ENCODE data around the gene TBC1D5. TPM values are rescaled to one million over a fixed set of nuclear protein-coding genes. Genes with fewer than 3 reads are reported as not detected.

The TBC1D5 gene
- polyA plus RNA-seq, 2 of the 4 experiments (the other 2 are of a cell fraction) = 36.7 to 72.2 TPM

- CTCF ChIA-PET = interaction anchor here (1.4 to 1.5 kb wide), 2 partner anchors 8 to 527 kb away, joined by 3 to 5 read pairs; no protein-coding TSS in a partner anchor
Measured at GRCh38 chr3:17314171-17314570, 428.3 kb downstream of the TBC1D5 start.

GRCh38 chr3:17313746-17314145, 428.7 kb downstream of the TBC1D5 start:
- Histone ChIP-seq H3K4me1 (no peaks in the 10 kb centered on the region), H3K4me2 (no peak overlapping the region), H3K9me3 (no peaks in the 10 kb centered on the region), H3K4me3 (no peak overlapping the region), H3K27ac (no peak overlapping the region)
- no peak for TF ChIP-seq ELK1 (IDR thresholded peaks at IDR 0.05; ENCODE audit: low read depth, low read length)
- TF ChIP-seq EP300 (IDR thresholded peaks at IDR 0.05) = no peak
- TF ChIP-seq SMC3 (IDR thresholded peaks at IDR 0.05) = no peak
- TF ChIP-seq PHF8 (IDR thresholded peaks at IDR 0.05; ENCODE audit: borderline replicate concordance, low read depth) = no peak
- TF ChIP-seq E2F6 (IDR thresholded peaks at IDR 0.05; ENCODE audit: borderline replicate concordance, low read depth) = no peak
- TF ChIP-seq MAFK (IDR thresholded peaks at IDR 0.05; ENCODE audit: partially characterized antibody) = no peak
- no peak for TF ChIP-seq NR3C1 (IDR thresholded peaks at IDR 0.05)
- no peak for TF ChIP-seq NFE2L2 (conservative IDR thresholded peaks at IDR 0.05; ENCODE audit: low read length)
- no peak for TF ChIP-seq MAZ (IDR thresholded peaks at IDR 0.05; ENCODE audit: borderline replicate concordance, low read depth, low read length)
- TF ChIP-seq HOXB13 (CRISPR knock-in tag; IDR thresholded peaks at IDR 0.05; ENCODE audit: low read depth) = no peak
- TF ChIP-seq REST (IDR thresholded peaks at IDR 0.05) = no peak
- TF ChIP-seq CHD2 (IDR thresholded peaks at IDR 0.05; ENCODE audit: low read length, partially characterized antibody) = no peak
- FAIRE-seq (no peak), ATAC-seq (no peak), DNase-seq (ENCODE audit: low read depth in 1 of 2, low spot score in 1 of 2) (no peak)
- ChIA-PET CTCF (interaction anchor here (1.5 kb wide), 1 partner anchor 528 kb away, joined by 3 read pairs; no protein-coding TSS in a partner anchor), POLR2A (no interaction called here)
- 61% methylated on average over 3 of the region's 3 CpGs for WGBS (ENCODE audit: missing lambda C conversion rate)

More at GRCh38 chr3:17314171-17314570, 428.3 kb downstream of the TBC1D5 start:
- no peak overlapping the region for H3K4me2 ChIP-seq
- H3K9me3 ChIP-seq = no peaks in the 10 kb centered on the region
- TF ChIP-seq NR3C1 (IDR thresholded peaks at IDR 0.05) (no peak), POLR2A (IDR thresholded peaks at IDR 0.05; ENCODE audit: low read length) (no peak), RNF2 (IDR thresholded peaks at IDR 0.05; ENCODE audit: borderline replicate concordance, low read depth) (no peak), RFX5 (IDR thresholded peaks at IDR 0.05) (no peak), EP300 (IDR thresholded peaks at IDR 0.05) (no peak), MYC (IDR thresholded peaks at IDR 0.05; ENCODE audit: borderline replicate concordance, low read length) (no peak), REST (IDR thresholded peaks at IDR 0.05) (no peak), NPAS2 (CRISPR knock-in tag; IDR thresholded peaks at IDR 0.05; ENCODE audit: borderline replicate concordance) (no peak), HES2 (IDR thresholded peaks at IDR 0.05) (no peak), ZC3H11A (IDR thresholded peaks at IDR 0.05) (no peak), BHLHE40 (IDR thresholded peaks at IDR 0.05; ENCODE audit: low read depth, low read length) (no peak), JUNB (IDR thresholded peaks at IDR 0.05) (no peak), CHD2 (IDR thresholded peaks at IDR 0.05; ENCODE audit: low read length, partially characterized antibody) (no peak), MAFK (IDR thresholded peaks at IDR 0.05; ENCODE audit: partially characterized antibody) (no peak), ZSCAN20 (CRISPR knock-in tag; IDR thresholded peaks at IDR 0.05) (no peak), GATA3 (IDR thresholded peaks at IDR 0.05; ENCODE audit: borderline replicate concordance) (no peak), CHD4 (IDR thresholded peaks at IDR 0.05; ENCODE audit: borderline replicate concordance) (no peak), RARB (CRISPR knock-in tag; IDR thresholded peaks at IDR 0.05) (no peak)
- FAIRE-seq (no peak), ATAC-seq (no peak), DNase-seq (ENCODE audit: low read depth in 1 of 2, low spot score in 1 of 2) (no peak)
- H3K4me3 ChIP-seq = no peak overlapping the region
- no peak overlapping the region for H3K27ac ChIP-seq
- no peaks in the 10 kb centered on the region for H3K4me1 ChIP-seq
- POLR2A ChIA-PET = no interaction called here

Measured in A549 (cell line).